Measurements from ENCODE around the gene VAV3. TPM values are rescaled to one million over a fixed set of nuclear protein-coding genes. Genes with fewer than 3 reads are reported as not detected.

Gene VAV3
- total RNA-seq, 2 donors from 2014 or later, result 6.9 to 7.7 TPM

GRCh38 chr1:107529511-107530149, 435.4 kb downstream of the VAV3 start:
- no peak for ATAC-seq (ENCODE audit: insufficient number of reproducible peaks, low FRiP score, low read depth)
- Histone ChIP-seq H3K9me3 (no peaks in the 10 kb centered on the region), H3K4me3 (no peak overlapping the region), H3K36me3 (no peaks in the 10 kb centered on the region), H3K27ac (no peak overlapping the region), H3K27me3 (replicated peaks; ENCODE audit: insufficient read depth) (no peaks in the 10 kb centered on the region), H3K4me1 (ENCODE audit: control insufficient read depth in 1 of 2, low read depth in 2 of 2) (no peaks in the 10 kb centered on the region)
- peak; percentile 14 for TF ChIP-seq CTCF (IDR thresholded peaks at IDR 0.05)
- DNase-seq (ENCODE audit: low spot score), result no peak

- TF ChIP-seq CTCF (IDR thresholded peaks at IDR 0.05), result no peak
- no peak overlapping the region for H3K27ac ChIP-seq
- ATAC-seq (ENCODE audit: insufficient number of reproducible peaks, low FRiP score, low read depth), result no peak
- no peak overlapping the region for H3K4me3 ChIP-seq
- DNase-seq (ENCODE audit: low spot score), result no peak
- no peaks in the 10 kb centered on the region for H3K4me1 ChIP-seq (ENCODE audit: control insufficient read depth in 1 of 2, low read depth in 2 of 2)
- no peaks in the 10 kb centered on the region for H3K27me3 ChIP-seq (replicated peaks; ENCODE audit: insufficient read depth)
- no peaks in the 10 kb centered on the region for H3K9me3 ChIP-seq
- H3K36me3 ChIP-seq, result no peaks in the 10 kb centered on the region
Observed at GRCh38 chr1:107526524-107527198, 438.3 kb downstream of the VAV3 start.

GRCh38 chr1:107525961-107526360, 439.0 kb downstream of the VAV3 start:
- TF ChIP-seq CTCF (IDR thresholded peaks at IDR 0.05), result no peak

GRCh38 chr1:107525145-107525544, 439.8 kb downstream of the VAV3 start:
- Histone ChIP-seq H3K4me1 (ENCODE audit: control insufficient read depth in 1 of 2, low read depth in 2 of 2) (no peaks in the 10 kb centered on the region), H3K27me3 (replicated peaks; ENCODE audit: insufficient read depth) (no peaks in the 10 kb centered on the region), H3K9me3 (no peaks in the 10 kb centered on the region), H3K4me3 (no peak overlapping the region), H3K27ac (no peak overlapping the region), H3K36me3 (no peaks in the 10 kb centered on the region)
- ATAC-seq (ENCODE audit: insufficient number of reproducible peaks, low FRiP score, low read depth) (no peak), DNase-seq (ENCODE audit: low spot score) (no peak)
- no peak for TF ChIP-seq CTCF (IDR thresholded peaks at IDR 0.05)

More at GRCh38 chr1:107525961-107526360, 439.0 kb downstream of the VAV3 start:
- H3K27me3 ChIP-seq (replicated peaks; ENCODE audit: insufficient read depth), result no peaks in the 10 kb centered on the region
- DNase-seq (ENCODE audit: low spot score) (no peak), ATAC-seq (ENCODE audit: insufficient number of reproducible peaks, low FRiP score, low read depth) (no peak)
- no peaks in the 10 kb centered on the region for H3K4me1 ChIP-seq (ENCODE audit: control insufficient read depth in 1 of 2, low read depth in 2 of 2)
- H3K9me3 ChIP-seq, result no peaks in the 10 kb centered on the region
- no peaks in the 10 kb centered on the region for H3K36me3 ChIP-seq
- no peak overlapping the region for H3K4me3 ChIP-seq
- no peak overlapping the region for H3K27ac ChIP-seq

GRCh38 chr1:107524301-107524700, 440.7 kb downstream of the VAV3 start:
- Histone ChIP-seq H3K4me3 (no peak overlapping the region), H3K27ac (no peak overlapping the region), H3K27me3 (replicated peaks; ENCODE audit: insufficient read depth) (no peaks in the 10 kb centered on the region), H3K9me3 (no peaks in the 10 kb centered on the region), H3K36me3 (no peaks in the 10 kb centered on the region), H3K4me1 (ENCODE audit: control insufficient read depth in 1 of 2, low read depth in 2 of 2) (no peaks in the 10 kb centered on the region)
- no peak for ATAC-seq (ENCODE audit: insufficient number of reproducible peaks, low FRiP score, low read depth)
- TF ChIP-seq CTCF (IDR thresholded peaks at IDR 0.05), result no peak
- DNase-seq (ENCODE audit: low spot score), result no peak
